NCI-H526 treated with DMSO at 0.1 percent for 48 hours (cell line): ENCODE measurements around the gene TMEM178B.
"Not testable (repeated sequence)": the region's sequence is repeated elsewhere in the genome, so short reads cannot be mapped to it uniquely, and the experiment has no call there.

Experiments
- DNase-seq: peaks from one replicate; lab custom pipeline; 2025; lab: John Stamatoyannopoulos, UW

The TMEM178B gene

DNA sequence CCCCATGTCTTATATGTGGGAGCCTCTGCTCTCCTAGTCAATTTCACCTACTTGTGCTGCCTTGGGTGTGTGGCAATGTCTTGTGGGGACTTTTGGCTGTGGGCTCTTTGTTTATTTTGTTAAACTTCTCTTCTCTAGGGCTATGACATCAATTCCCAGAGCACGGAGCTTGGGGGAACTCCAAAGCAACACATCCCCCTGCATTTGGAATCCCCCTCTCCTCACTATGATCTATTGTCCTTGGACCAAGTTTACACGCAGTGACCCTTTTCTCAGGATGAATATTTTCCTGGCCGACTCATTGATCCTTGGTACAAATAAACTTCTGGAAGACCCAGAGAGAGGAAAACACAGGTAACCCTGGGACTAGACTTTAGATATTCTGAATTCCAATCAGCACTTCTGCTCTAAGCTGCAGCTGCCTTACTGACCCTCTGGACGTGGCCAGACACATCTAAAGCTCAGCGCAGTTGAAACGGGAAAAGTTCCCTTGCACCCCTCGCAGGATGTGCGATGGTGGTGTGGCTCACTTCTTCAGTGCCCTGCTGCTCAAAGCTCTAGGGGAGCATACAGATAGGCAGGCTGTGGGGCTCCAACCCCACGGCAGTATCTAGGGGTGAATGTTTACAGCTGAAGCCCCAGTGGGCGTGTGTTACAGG is 110.8 kb downstream of the TMEM178B start:
- no peak for DNase-seq

DNA sequence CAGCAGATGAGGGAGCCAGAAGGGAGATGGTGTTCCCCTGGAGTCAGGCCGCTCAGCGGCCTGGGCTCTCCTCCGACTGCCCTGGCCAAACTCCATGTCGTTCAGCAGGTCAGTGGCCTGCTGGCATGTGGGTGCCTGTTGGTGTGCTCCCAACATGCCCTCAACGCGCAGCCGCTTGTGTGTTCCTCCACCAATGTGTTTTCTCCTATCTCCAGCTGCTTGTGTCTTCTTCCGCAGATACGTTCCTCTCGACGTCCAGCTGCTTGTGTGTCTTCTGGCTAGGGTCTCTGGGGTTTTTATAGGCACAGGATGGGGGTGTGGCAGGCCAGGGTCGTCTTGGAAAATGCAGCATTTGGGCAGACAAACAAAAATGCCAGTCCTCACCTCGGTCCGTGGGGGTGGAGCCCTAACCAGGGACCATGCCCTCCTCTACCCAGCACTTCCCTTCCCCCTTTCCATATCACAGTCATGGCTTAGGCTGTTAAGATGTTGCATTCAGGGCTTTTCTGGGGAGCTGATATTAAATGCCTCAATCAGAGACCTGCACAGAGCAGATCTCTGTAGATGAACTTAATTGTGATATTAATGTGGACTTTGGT is 111.6 kb downstream of the TMEM178B start:
- no peak for DNase-seq

DNA sequence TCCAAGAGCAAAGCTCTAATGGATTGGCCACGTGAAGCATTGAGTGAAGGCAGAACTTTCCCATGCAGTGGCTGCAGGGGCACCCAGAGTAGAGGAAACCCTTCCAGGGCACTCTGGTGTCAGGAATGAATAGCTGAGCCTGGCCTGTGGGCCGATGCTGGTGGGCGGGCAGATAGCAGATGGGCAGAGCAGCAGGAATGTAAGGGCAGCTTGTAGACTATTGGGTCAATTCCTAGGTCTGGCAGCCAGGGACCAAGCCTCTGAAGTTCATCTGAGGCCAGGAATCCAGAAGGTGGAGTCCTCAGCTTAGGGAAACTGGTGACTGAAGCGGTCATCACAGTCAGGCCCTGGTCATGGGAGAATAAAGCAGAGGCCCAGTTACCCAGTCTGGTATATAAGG is 115.4 kb downstream of the TMEM178B start:
- DNase-seq = no peak

DNA sequence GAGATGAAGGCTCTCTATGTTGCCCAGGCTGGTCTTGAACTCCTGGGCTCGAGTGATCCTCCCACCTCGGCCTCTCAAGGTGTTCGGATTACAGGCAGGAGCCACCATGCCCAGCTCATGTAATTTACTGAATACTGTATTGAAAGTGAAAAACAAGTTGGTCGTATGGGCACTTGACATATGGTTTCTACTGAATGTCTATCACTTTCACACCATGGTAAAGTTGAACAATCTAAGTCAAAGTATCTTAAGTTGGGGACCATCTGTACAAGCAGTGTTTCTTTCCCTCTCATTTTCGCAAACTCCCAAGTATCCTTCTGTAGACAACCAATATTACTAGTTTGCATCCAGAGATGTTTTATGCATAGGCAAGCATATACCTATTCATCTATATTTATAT is 116.6 kb downstream of the TMEM178B start:
- DNase-seq = no peak

DNA sequence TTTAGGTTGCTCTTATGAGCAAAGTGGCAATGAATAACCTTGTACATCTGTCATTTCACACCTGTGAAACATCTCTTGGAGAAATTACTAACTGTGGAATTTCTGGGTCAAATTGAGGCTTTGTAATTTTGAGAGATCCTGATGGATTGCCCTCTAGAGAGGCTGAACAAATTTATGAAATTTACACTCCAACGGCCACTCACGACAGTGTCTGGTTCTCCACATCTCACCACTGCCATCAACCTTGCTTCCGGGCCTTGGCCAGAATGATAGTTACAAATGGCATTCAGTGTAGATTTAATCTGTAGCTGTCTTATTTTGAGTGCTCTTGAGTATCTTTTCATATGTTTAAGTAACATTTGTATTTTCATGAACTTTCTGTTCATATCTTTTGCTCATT is 117.4 kb downstream of the TMEM178B start:
- no peak for DNase-seq

DNA sequence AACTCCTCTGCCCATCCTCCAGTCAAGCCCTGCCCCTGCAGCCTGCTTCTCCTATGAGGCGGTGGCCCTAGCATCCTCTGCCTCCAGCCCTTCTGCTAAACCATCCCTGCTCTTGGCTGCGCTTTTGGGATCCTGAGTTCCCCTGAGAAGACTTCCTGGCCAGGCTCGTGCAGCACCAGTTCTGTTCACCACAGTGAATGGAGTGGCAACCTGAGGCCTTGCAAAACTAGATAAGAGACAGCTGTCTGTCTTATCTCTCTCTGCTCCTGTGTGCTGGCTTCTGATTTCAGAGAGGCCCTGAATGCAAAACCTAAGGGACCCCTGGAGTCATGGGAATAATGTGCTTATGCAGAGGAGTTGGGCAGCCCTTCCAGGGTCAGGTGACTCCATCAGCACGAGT is 119.2 kb downstream of the TMEM178B start:
- no peak for DNase-seq

DNA sequence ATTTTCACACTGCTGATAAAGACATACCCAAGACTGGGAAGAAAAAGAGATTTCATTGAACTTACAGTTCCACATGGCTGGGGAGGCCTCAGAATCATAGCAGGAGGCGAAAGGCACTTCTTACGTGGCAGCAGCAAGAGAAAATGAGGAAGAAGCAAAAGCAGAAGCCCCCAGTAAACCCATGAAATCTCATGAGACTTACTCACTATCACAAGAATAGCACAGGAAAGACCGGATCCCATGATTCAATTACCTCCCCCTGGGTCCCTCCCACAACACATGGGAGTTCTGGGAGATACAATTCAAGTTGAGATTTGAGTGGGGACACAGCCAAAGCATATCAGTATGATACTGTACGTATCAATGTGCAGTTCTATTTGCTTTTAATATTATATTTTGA is 121.9 kb downstream of the TMEM178B start:
- DNase-seq = not testable (repeated sequence)

DNA sequence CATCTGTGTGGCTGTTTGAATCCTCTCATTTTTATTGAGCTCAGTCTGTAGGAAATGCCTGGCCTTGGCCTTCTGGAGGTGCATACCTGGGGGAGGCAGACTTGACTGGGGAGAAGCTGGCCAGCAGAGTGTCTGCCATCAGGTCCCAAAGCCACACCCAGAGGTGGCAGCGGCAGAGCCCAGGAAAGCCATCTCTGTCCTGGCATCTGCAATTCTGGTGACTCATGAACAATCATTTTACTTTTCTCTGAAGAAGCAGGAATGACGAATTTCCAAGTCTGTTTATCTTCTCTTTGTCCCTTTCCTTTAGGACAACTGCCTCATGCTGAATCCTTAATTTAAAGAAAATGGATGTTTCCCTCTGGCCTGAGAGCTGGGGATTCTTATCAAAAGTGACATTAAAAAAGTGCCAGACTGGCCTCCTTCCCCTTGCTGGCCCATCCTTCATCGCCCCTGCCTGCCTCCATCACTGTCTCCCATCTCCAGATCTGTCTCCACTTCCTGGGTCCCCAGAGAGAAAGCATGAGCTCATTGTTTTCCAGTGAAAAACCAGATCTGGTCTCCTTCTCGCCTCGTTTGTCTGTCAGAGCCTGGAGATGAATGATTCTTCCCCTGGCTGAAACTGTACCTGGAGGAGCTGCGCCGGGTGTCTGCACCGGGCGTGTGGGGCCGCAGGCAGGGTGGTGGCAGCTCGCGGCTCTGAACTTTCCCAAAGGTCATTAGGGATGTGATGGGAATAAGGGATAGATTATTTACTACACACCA is 124.5 kb downstream of the TMEM178B start:
- DNase-seq = no peak

DNA sequence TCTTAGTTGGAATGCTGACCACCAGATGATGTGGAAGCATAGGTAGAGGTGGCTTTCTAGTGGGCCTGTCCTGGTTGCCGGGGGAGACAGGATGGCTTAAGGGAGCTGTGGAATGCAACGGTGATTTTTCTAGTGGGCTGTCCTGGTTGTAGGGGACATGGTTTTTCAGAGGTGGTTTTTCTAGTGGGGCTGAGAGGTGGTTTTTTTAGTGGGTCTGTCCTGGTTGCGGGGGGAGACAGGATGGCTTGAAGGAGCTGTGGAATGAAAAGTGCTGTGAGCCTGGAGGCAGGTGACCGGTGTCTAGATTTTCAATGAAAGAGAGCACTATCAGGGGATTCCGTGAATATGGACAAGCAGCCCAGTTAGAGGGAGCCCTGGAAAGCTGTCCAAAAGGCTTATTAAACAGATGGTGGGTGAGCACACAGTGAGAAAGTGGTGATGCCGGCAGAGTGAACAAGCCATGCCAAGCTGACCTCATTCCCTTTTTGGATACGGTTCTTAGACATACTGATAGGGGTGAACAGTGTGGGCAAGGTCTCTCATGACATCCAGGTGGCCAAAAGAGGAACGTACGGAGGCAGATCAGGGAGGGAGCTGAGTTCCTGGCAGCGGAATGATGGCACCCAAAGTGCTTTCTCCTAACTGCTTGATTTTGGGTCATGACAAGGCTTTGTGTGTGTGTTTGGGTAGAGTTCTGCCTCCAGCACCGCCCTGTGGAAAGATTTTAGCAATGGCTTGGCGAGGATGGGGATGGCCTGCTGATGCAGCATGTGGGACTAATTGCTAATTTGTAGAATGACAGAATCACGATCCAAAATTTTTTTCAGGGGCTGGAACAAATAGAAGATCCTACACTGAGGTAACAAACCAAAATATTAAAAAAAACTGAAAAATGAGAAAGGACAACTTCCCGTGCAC is 126.6 kb downstream of the TMEM178B start:
- DNase-seq = no peak

DNA sequence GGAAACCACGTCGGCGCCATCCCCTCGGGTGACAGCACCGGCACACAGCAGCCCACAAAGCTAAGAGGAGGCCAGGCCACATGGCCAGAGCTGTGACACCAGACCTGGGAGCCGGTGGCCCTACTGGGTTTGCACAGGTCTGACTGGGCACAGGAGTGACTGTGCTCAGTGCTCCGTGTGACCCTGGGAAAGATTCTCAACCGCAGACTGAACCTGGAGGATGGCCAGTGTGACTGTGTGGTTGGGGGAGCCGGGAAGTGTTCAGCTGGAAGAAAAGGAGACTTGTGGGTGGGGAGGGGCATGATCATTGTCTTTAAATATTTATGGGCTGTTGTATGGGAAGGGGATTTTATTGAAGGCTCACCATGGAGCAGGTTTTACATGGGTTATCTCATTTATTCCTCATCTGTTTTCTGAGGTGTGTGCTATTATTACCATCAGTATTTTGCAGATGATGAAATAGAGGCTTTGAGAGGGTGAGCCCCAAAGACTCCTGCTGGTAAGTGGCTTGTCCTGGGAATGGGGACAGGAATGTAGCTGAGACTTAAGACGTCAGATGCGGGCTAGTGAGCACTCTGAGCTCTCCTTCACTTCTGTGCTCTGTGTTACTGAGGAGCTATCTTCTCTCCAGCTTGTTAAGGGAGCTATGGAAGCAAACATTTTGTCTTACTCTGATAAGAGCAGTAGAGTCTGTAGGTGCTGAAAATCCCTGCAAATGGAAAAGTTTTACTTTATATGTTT is 127.5 kb downstream of the TMEM178B start:
- DNase-seq = no peak

DNA sequence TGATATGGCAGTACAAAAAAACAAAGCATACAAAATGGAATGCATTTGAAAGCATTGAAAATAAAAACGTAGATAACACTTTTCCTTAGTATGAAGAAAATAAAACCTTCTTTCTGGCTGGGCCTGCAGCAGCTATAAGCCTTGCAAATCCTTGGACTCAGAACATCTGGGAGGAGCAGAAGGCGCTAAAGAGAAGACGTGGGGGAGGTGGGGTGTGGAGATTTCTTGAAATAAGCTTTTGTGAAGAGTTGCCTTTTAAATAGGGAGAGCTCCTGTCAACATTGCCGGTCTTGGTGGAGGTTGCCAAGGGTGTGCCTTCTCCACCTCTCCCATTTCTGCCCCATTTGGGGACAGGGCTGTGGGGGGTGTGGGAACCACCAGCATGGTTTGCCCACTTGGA is 128.7 kb downstream of the TMEM178B start:
- no peak for DNase-seq

DNA sequence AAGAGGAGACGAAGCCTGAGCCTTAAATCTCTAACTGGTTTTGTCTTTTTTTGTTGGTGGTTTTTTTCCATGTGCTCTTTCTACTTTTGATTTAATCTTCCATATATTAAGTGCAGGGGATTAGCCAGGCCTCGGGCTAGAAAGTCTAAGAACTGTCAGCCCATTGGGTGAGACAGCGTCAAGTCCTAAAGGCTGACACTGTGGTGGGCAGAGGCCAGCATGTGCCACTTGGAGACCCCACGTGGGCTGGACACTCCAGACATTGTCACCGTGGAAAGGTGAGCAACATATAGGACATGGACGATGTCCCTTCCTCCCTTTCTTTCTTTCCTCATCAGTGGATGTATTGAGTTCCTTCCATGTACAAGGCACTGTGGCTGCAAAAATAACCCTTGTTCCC is 129.3 kb downstream of the TMEM178B start:
- no peak for DNase-seq

DNA sequence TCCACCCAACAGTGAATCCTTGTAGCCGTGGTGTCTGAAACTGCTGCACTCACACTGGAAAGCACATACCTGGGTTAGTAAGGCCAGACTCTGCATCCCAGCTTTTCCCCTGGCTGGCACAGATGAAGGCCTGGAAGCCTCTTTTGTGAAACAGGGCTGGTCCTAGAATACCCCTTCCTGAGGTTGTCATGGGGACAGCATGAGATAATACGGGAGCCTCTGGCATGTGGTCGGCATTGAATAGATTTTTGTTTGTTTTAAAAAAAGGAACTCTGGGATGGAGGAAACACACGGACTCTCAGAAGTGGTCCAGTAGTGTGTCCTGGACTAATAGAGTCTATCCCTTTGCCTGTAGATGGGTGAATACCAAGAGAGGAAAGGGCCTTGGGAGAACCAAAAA is 129.7 kb downstream of the TMEM178B start:
- DNase-seq = no peak

DNA sequence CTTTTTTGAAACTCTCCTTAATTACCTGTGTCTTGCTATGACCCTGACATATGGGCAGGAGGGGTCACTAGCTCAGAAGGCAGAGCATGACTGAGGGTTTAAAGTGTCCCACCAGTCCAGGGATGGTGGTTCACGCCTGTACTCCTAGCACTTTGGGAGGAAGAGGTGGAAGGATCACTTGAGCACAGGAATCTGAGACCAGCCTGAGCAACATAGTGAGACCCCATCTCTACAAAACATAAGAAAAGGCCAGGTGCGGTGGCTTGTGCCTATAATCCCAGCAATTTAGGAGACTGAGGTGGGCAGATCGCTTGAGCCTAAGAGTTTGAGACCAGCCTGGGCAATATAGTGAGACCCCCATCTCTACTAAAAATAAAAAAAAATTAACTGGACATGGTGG is 133.8 kb downstream of the TMEM178B start:
- no peak for DNase-seq

DNA sequence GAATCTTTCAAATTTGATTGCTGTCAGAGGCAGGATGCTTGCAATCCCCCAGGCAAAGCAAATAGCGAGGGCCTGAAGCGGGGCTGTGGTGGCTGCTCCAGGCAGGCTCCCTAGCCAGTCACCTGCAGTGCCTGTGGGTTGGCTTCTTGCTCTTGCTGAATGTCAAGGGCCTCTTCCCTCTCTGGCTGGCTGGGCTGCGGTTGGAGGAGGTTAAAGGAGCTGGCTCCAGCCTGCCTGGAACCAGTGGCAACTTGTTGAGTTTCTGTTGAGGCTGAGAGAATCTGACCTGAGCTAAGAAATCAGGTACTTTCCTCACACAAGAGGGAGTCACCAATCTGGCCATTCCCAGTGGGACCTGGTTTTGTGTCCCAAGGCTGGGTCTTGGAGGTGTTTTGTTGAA is 134.7 kb downstream of the TMEM178B start:
- DNase-seq = no peak

DNA sequence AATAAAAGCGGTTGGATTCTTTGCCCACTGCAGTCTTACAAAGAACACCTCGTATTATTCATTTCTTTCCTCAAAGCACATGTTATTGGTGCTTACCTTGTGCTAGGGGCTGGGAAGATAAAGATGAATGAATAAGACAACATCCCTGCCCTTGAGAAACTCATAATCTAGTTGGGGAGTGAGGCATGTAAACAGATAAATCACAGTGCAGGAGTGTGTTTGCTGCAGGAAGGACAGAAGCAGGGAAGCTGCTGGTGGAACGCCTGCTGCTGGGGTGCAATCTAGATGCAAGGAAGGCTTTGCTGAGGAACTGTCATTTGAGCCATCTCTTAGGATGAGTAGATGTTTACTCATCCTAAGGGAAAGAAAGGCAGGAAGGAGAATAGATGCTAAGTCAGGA is 135.6 kb downstream of the TMEM178B start:
- no peak for DNase-seq

DNA sequence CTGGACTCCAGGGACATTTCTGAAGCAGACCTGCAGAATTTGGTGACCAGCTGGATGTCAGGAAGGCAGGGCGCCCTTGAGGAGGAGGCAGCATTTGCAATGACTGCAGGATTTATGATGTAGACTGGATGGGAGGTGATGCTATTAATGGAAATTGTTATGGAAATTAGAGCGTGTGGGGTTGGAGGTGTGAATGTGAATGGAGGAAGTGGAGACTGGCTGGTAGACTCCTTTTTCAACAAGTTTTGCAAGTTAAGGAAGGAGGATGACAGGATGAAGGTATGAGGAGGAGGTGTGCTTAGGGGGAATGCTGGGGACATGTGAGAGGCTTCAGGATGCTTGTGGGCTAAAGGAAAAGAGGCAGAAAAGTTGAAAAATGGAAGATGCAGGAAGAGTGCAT is 137.0 kb downstream of the TMEM178B start:
- no peak for DNase-seq

DNA sequence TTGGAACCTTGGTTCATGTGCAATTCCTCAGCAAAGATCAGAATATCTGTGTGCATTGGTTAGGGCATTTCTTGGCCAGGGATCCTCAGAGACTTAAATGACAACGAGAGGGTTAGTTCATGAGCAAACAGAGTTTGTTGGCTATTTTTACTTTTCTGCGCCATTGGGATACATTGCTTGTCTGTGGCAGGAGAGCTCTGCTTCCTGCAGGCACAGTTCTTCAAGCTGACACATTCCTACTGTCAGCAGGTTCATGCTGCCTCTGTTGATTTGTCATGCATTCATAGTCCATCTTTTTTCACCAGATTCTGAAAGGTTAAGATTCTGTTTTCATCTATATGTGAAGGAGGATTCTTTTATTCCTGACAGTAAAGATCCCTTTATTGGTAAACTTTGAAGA is 139.4 kb downstream of the TMEM178B start:
- no peak for DNase-seq

DNA sequence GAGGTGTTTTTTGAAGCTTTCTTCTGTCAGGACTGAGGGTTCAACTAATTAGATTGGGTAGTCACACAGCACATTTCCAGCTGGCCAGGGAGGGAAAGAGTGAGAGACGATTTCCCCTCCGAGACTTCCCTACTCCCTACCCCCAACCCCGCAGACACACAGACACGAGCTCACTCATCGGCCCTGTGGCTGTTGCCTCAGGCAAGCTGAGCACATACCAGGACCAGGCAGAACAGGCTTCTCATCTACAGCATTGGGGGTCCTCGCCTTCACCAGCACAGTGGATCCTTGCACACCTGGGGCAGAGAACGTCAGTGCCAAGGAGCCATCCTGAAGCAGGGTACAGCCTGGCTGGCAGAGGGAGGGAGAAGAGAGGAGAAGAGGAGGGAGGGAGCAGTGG is 144.1 kb downstream of the TMEM178B start:
- no peak for DNase-seq

DNA sequence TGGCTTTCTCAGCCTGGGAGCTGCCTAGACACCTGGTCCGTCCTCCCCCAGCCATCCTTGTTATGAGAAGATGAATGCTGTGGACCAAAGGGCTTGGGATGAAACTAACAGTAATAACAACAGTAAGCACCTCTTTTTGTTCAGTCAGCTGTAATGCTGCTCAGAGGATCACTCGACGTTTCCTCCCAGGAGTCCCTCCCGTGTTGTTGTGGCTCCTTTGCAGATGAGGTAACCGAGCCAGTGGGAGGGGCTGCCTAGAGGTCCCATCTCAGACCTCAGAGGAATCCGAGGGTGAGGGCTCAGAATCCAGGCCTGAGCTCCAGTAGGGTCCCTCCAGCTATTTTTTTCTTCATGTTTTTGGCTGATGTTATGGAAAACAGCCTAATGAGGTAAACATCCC is 145.1 kb downstream of the TMEM178B start:
- DNase-seq = no peak

DNA sequence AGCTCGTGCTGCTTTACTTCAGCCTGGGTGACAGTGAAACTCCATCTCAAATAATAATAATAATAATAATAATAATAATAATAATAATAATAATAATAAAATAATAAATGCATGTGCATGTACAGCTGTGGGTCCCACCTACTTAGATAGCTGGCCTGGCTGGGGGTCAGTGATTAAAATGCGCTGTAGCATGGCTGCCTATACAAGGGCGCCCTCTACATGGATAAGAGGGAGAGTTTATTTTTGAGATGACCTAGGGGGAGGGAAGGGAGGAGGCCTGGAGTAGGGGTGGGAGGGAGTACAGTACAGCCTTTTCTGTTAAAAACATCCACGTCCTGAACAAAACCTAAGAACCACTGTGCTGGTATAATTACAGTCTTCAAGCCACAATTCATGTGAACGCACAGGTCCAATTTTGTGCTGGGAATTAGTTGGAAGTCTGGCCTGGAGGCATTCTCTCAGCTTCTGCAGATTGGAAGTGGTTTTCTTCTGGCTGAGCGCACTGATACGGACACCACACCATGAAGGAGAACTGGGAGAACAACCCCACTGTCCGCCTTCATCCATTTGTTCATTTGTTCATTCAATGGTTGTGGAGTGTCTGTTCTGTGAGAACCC is 146.5 kb downstream of the TMEM178B start:
- peak; percentile 31 for DNase-seq
